Stimulated activated CD4-positive, alpha-beta T cell treated with anti-CD3 and anti-CD28 coated beads, Interleukin-2, amount 100 ng/mL, for 4 hours (primary cell): ENCODE results near the gene RAPGEF6.

Experiments used
- DNase-seq: peaks from one replicate; pipeline ENCODE4 v3.0.0-alpha.2; 2020; ENCODE audit warnings: low read depth

Gene RAPGEF6

DNA sequence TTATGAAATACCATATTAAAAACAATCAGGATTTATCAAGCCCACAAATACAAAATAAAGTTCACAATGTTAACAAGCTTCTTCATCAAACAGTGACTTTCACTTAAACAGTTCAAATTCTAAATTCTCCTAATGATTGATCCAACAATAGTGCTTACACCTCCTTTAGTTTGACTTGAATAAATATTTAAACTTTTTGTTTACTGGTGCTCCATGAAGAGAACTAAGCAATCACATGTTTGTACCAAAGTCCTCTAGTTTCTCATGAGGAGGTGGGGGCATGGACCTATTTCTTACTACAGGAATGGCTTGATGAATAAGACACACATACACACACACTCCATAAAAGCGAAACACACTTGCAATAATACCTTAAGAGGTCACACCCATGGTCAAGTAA is 95.8 kb downstream of the RAPGEF6 start:
- no peak for DNase-seq

GRCh38 chr5:131538177-131538593 is 96.8 kb downstream of the RAPGEF6 start:
- DNase-seq, result no peak

- DNase-seq, result no peak
Measured at GRCh38 chr5:131536850-131537448, 98.1 kb downstream of the RAPGEF6 start.

- no peak for DNase-seq
Measured at GRCh38 chr5:131536211-131536826, 98.7 kb downstream of the RAPGEF6 start.

- no peak for DNase-seq
Measured at GRCh38 chr5:131534974-131535373, 100.1 kb downstream of the RAPGEF6 start.

DNA sequence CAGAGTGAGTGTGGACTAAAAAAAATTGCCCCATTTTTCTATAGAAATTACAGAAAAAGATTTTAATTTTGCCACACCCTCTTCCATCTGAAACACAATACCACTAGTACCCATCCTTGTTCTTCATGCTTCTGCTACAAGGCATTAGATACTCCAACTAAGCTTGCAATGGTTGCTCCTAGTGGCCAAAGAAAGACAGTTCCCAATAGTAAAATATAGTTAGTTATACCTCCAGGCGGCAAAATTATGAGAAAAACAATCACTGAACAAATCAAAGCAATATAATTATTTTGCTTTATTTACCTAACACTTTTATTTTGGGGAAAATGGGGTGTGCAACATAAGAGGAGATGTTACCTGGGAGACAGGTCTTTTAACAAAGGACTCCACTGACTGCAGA is 101.2 kb downstream of the RAPGEF6 start:
- DNase-seq, result no peak

DNA sequence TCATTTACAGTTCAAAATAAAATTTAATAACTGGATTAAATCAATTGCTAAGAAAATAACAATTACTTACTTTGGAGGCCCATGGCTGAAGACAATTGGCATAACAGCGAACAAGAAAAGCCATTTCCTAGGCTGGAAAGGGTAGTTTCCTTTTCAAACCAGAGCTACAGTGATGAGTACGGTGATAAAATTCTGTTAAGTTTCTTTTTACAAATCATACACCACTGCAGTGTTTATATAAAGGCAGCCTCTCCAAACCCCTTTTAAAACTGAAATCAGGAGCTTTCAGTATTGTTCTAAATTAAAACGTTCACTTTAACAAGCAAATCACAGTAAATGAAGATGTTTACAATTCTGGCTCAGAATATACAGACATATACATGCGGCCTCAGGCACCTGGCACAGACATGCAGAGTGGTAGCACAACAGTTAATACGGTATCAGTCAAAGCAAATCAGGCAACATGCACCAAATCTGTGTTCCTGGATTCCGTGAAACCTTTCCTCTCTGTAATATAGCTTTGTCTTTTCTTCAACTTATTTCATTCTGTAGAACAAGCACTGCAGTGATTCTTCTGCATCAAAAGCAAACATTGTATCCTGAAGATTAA is 102.9 kb downstream of the RAPGEF6 start:
- DNase-seq, result no peak

- no peak for DNase-seq
Measured at GRCh38 chr5:131530706-131531331, 104.2 kb downstream of the RAPGEF6 start.

GRCh38 chr5:131528682-131529081 is 106.3 kb downstream of the RAPGEF6 start:
- no peak for DNase-seq

DNA sequence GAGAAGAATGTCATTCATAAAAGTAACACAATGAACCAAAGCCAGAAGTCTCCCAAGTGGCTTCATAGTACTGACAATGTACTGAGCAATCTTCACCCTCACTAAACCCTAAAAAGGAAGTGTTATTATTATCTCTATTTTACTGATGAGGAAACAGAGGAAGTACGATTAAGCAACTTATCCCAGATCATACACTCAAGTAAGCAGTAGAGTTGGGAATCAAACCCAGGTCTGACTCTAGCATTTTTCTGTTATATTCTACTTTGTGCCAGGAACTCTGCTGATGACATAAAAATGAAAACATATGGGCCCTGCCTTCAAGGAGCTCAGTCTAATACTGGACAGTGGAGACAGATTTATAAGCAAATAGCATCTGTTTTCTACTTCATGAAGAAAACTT is 109.2 kb downstream of the RAPGEF6 start:
- DNase-seq, result no peak

DNA sequence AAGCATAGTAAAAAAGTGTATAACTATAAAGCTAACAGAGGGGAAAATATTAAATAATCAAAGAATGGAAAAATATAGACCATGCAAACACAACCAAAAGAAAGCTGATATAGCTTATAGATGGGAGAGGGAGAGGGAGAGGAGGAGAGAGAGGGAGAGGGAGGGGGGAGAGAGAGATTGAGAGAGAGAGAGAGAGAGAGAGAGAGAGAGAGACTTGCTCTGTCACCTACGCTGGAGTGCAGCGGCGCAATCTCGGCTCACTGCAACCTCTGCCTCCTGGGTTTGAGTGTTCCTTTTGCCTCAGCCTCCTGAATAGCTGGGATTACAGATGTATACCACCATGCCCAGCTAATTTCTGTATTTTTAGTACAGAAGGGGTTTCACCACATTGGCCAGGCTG is 110.6 kb downstream of the RAPGEF6 start:
- DNase-seq, result no peak

DNA sequence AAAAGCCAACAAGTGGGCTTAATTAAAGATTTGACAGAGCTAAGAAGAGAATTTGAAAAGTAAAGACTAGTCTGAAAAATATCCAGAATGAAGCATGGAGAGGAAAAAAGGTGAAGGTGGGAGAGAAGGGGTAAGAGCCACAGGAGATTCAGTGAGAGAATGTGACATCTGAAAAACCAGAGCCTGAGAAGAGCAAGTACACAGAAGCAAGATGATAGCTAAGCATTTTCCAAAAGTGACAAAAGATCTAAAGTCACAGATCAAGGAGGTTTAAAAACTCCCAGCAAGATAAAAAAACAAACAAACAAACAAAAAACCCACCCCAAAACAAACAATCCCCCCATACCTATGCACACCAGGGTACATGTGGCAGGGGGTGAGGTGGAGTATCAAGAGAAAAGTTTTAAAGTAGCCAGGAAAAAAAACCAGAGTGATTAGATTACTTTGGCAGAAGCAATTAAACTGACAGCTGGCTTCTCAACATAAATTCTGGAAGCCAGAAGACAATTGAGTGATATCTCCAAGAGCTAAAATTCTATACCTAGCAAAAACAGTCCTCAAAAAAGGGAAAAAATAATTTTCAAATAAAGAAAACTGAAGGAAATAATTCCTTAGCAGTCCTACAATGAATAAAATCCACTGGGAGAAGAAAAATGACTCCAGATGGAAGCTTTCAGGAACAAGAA is 111.4 kb downstream of the RAPGEF6 start:
- DNase-seq, result no peak

GRCh38 chr5:131521252-131521651 is 113.8 kb downstream of the RAPGEF6 start:
- DNase-seq, result no peak

GRCh38 chr5:131515348-131515747 is 119.7 kb downstream of the RAPGEF6 start:
- no peak for DNase-seq

DNA sequence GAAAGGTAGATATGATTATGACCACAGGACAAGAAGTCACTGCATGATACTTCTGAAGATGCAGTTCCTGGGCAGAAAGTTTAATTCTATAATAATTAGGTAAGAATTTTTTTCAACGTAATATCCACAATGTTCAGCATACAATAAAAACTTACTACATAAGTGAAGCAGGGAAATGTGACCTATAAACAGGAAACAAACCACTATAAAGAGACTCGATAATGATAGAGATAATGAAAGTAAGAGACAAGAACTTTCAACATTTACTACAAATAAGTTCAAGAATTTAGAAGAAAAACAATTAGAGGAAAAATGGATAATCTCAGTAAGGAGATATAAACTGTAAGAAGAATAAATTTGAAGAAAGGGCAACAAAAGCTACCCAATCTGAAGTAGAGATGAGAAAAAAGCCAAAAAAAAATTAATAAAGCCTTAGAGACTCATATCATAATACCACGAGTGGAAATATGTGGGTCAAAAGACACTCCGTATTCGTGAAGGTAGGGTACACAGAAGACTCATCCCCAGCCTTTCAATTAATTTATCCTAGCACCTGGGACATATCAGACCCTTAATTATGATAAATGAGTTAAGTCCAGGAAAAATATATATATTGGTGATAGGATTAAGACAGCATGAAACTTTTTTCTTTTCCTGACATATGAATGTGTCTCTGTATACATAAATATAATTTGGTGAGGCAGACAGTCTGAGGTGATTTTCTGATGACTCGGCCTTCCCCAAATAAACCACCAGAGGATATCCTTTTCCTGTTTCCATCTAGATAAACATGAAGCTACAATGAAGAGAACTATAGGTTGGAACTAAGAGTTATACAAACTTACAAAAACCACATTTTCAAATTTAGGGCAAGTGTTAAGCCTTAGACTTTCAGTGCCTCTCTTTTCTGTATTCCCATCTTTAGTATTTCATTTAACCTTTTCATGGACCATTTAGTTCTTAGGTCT is 120.4 kb downstream of the RAPGEF6 start:
- no peak for DNase-seq

GRCh38 chr5:131513780-131514179 is 121.2 kb downstream of the RAPGEF6 start:
- DNase-seq, result no peak

GRCh38 chr5:131511934-131512333 is 123.1 kb downstream of the RAPGEF6 start:
- no peak for DNase-seq

GRCh38 chr5:131509801-131510200 is 125.2 kb downstream of the RAPGEF6 start:
- DNase-seq, result no peak

- no peak for DNase-seq
Measured at GRCh38 chr5:131505237-131505908, 129.7 kb downstream of the RAPGEF6 start.

DNA sequence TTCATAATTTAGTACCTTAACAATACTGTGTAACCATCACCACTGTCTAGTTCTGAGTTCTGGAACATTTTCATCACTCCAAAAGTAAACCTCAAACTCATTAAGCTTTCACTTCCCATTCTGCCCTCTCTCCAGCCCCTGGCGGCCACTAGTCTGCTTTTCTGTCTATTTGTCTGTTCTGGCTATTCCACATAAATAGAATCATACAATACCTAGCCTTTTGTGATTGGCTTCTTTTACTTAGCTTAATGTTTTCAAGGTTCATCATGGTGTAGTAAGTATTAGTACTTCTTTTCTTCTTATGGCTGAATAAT is 138.7 kb downstream of the RAPGEF6 start:
- DNase-seq, result no peak
